GM10248 (cell line): Measurements from ENCODE around the gene STAT5B.
A peak's percentile ranks its signal among the peaks of the same experiment; 100 is the strongest.
"Not testable (repeated sequence)": the region's sequence is repeated elsewhere in the genome, so short reads cannot be mapped to it uniquely, and the experiment has no call there.

Source experiments
- CTCF ChIA-PET: fragments of 300-600 bp; sonication (Branson Sonifier 250); formaldehyde crosslinking; extraction: SDS; loops from one replicate; lab custom pipeline; 2021; ENCODE audit warnings: antibody characterized with exemption; lab: Yijun Ruan, JAX
- POLR2A ChIA-PET: fragments of 350-650 bp; sonication (Branson Sonifier 250); formaldehyde crosslinking; extraction: SDS; loops from one replicate; lab custom pipeline; 2020; ENCODE audit warnings: antibody characterized with exemption; lab: Yijun Ruan, JAX
- DNase-seq: peaks from one replicate; pipeline ENCODE4 v3.0.0; 2012; ENCODE audit errors: extremely low spot score
- TF ChIP-seq, protein P1 (sequence below): IDR thresholded peaks from 2 replicates; pipeline ENCODE4 v1.5.1; 2012; ENCODE audit warnings: mild to moderate bottlenecking, low read depth; ENCODE audit errors: extremely low read depth, missing control alignments, control extremely low read depth

Gene STAT5B

DNA sequence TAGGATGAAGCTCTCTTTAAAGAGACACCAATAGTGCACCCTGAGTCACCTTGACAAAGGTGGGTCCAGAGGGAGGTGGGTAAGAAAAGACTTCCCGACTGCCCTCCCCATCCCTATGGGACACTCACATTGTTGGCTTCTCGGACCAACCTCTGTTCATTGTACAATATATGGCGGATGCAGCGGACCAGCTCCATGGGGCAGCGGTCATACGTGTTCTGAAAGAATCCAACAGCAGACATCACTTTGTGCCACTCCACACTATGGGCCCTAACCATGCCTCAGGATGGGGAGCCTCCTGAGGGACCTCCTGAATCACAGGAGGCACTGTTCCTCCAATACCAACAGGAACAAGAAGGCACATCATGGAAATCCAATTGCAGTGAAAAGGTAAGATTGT lies 51.5 kb downstream of the STAT5B start:
- ChIA-PET POLR2A (no interaction called here), CTCF (interaction anchor here (3.0 kb wide), 1 partner anchor 29 kb away, joined by 27 read pairs; the partner anchor contains the start of gene GHDC)
- no peak for DNase-seq
- TF ChIP-seq, protein P1, sequence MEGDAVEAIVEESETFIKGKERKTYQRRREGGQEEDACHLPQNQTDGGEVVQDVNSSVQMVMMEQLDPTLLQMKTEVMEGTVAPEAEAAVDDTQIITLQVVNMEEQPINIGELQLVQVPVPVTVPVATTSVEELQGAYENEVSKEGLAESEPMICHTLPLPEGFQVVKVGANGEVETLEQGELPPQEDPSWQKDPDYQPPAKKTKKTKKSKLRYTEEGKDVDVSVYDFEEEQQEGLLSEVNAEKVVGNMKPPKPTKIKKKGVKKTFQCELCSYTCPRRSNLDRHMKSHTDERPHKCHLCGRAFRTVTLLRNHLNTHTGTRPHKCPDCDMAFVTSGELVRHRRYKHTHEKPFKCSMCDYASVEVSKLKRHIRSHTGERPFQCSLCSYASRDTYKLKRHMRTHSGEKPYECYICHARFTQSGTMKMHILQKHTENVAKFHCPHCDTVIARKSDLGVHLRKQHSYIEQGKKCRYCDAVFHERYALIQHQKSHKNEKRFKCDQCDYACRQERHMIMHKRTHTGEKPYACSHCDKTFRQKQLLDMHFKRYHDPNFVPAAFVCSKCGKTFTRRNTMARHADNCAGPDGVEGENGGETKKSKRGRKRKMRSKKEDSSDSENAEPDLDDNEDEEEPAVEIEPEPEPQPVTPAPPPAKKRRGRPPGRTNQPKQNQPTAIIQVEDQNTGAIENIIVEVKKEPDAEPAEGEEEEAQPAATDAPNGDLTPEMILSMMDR, result no peak

DNA sequence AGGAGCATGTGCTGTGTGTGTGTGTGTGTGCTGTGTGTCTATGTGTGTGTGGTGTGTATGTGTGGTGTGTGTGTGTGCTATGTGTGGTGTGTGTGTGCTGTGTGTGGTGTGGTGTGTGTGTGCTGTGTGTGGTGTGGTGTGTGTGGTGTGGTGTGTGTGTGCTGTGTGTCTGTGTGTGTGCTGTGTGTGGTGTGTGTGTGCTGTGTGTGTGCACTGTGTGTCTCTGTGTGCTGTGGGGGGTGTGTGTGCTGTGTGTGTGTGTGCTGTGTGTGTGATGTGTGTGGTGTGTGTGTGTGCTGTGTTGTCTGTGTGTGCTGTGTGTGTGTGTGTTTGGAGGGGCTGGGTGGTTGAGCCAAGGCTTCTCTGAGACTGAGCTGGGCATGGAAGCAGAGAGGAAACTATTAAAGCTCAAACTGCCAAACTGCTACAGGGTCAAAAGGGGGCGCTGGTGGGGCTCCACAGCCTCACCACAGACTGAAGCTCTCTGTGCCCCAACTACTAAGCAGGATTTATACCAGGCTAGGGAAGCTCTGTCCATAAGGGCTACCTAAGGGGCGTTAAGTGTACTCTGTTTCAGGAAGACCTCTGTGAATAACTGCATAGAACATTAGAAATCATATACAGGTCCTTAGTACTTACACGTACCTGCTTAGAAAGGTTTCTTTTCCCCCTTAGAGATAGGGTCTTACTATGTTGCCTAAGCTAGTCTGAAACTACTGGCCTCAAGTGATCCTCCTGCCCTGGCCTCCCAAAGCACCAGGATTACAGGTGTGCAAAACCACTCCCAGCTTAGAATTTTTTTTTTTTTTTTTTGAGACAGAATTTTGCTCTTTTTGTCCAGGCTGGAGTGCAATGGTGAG lies 54.1 kb downstream of the STAT5B start:
- DNase-seq, result peak; percentile 72
- ChIA-PET POLR2A (interaction anchor here (1.2 to 1.3 kb wide), 2 partner anchors 80 to 84 kb away, joined by 3 read pairs; no protein-coding TSS in a partner anchor), CTCF (interaction anchor here (0.6 to 3.0 kb wide), 43 partner anchors 9 to 472 kb away, joined by 3 to 40 read pairs (median 5); partner anchors contain the start of genes CAVIN1, GHDC, KCNH4 and STAT5A)
- TF ChIP-seq, protein P1, result peak; percentile 73

DNA sequence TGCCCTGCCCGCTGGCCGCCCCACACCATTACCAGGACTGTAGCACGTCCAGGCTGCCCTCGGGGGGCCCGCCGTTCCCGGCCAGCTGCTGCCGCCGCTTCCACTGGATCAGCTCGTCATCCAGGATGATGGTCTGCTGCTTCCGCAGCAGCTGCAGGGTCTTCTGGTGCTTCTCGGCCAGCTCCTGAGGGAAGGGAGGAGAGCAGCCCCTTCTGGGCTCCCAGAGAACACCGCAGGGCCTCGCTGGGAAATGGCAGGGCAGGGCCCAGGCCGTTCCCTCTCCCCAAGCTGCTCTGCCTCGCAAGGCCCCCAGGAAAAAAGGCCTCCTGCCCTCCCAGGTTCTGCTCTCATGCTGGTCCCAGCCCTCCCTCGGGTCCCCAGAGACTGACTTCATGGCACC lies 56.9 kb downstream of the STAT5B start:
- CTCF ChIA-PET, POLR2A ChIA-PET, DNase-seq: not testable (repeated sequence)

DNA sequence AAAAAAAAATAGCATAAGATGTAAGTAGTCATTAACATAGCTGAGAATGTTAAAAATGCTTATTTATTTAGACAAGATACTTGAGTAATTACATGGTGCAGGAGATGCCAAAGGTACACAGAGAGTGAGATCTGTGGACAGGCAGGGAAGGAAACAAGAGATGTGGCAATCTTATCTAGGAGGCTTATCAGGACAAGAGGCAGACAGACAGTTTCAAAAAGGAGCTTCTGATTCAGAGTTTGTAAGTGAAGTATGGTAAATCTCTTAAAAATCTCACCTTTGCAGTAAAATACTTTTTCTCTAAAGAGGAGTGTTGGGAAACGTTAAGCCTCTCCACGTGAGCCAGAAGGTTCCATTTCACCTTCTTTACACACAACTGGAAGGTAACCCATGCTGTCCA lies 62.0 kb downstream of the STAT5B start:
- ChIA-PET CTCF (interaction anchor here (0.9 to 3.7 kb wide), 4 partner anchors 8 to 39 kb away, joined by 3 to 26 read pairs (median 6); partner anchors contain the start of gene KCNH4), POLR2A (no interaction called here)
- no peak for DNase-seq
- TF ChIP-seq, protein P1, result no peak

DNA sequence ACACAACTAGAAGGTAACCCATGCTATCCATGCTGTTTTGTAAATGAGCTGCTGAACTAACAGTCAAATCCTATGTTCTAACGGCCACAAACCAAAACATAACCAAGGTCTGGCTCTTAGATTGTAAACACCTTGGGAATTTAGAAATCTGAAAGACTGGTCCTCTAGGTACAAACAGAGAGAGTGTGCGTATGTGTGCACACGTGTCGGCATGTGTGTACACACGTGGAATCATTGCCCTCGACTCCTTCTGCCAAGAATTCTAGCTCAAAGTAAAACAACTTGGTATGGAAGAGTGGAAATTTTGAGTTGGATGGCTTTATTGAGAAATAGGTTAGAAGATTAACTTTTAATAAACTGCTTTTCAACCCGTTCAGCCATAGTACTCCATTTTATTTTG lies 63.8 kb downstream of the STAT5B start:
- CTCF ChIA-PET, result interaction anchor here (1.2 to 3.7 kb wide), 5 partner anchors 10 to 23 kb away, joined by 3 to 26 read pairs (median 4); partner anchors contain the start of gene GHDC
- POLR2A ChIA-PET, result no interaction called here
- DNase-seq, result no peak
- TF ChIP-seq, protein P1, result no peak

DNA sequence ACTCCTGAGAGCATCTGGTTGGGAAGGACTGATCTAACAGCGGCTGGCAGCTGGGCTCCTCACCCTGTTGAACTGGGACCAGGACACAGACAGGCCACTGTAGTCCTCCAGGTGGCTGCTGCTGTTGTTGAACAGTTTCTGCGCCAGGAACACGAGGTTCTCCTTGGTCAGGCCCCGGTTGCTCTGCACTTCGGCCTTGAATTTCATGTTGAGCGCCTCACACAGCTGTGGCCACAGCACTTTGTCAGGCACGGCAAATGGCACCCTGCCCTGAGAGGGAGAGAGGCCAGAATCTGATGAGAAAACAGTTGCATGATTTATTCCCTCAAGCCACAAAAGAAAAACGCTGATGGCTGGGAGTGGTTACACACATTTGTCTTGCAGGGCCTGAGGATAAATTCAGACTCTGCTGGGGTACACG lies 64.3 kb downstream of the STAT5B start:
- POLR2A ChIA-PET, DNase-seq: not testable (repeated sequence)
- CTCF ChIA-PET, result interaction anchor here (1.2 to 3.7 kb wide), 5 partner anchors 11 to 24 kb away, joined by 3 to 26 read pairs (median 4); partner anchors contain the start of gene GHDC

DNA sequence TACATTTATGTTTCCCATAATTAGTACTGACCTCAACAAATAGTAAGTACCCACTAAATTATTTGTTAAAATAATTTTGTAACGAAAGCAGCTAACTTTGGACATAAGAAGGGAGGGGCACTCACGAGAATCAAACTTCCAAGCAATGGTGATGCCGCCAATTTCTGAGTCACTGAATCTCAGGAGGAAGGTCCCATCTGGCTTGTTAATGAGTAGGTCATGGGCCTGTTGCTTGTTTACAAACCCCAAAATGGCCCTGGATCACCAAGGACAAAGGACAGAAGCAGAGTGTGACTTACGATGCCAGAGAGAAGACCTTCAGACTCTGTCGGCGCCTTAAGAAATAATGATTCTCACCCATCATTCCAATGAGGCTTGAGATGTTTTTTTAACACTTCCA lies 66.1 kb downstream of the STAT5B start:
- POLR2A ChIA-PET, result no interaction called here

DNA sequence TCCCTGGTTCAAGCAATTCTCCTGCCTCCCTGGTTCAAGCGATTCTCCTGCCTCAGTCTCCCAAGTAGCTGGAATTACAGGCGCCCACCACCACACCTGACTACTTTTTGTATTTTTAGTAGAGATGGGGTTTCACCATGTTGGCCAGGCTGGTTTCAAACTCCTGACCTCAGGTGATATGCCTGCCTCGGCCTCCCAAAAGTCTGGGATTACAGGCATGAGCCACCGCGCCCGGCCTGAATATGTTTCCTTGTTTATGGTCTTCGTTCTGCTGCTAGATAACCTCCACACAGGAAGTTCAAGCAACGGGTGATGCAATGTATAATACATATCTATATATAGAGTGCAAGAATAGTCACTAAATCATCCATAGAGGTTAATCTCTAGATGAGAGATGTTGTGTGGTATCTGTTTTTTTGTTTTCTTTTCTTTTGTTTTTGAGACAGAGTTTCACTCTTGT lies 70.0 kb downstream of the STAT5B start:
- CTCF ChIA-PET, DNase-seq, POLR2A ChIA-PET: not testable (repeated sequence)

More for the DNA sequence above, 66.1 kb downstream of the STAT5B start:
- CTCF ChIA-PET, result interaction anchor here (3.0 kb wide), 1 partner anchor 12 kb away, joined by 13 read pairs; no protein-coding TSS in a partner anchor
- DNase-seq, result no peak
- TF ChIP-seq, protein P1, result no peak
